Lung microvascular endothelial cell (primary cell): ENCODE data around the gene MAP7. TPM values are rescaled to one million over a fixed set of nuclear protein-coding genes. Genes with fewer than 3 reads are reported as not detected.
"Not testable (repeated sequence)": the region's sequence is repeated elsewhere in the genome, so short reads cannot be mapped to it uniquely, and the experiment has no call there.

ENCODE experiments used
- DNase-seq, 2 donors: peaks; one replicate each; pipeline versions ENCODE4 v3.0.0 to v3.0.0-alpha.2; 2010; ENCODE audit warnings: low read depth in 2 of 2
- total RNA-seq: library from RNA; depleted of rRNA; stranded (reverse); fragments of >200 nt; gene quantifications from 2 replicates; pipeline ENCODE4 v1.2.1, GENCODE V29; 2014

Gene MAP7
- total RNA-seq, 1 donor from 2014 or later = 0.40 TPM

DNA sequence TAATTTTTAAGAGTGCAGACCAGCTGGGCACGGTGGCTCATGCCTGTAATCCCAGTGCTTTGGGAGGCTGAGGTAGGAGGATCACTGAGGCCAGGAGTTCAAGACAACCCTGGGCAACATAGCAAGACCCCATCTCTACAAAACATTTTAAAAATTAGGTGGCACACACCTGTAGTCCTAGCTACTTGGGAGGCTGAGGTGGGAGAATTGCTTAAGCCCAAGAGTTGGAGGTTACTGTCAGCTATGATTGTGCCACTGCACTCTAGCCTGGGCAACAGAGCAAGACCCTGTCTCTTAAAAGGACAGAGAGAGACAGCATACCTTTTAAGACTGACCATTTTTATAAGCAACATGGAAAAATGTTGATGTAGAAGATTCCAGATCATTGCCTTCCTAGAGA lies 241.8 kb downstream of the MAP7 start:
- DNase-seq = not testable (repeated sequence)

DNA sequence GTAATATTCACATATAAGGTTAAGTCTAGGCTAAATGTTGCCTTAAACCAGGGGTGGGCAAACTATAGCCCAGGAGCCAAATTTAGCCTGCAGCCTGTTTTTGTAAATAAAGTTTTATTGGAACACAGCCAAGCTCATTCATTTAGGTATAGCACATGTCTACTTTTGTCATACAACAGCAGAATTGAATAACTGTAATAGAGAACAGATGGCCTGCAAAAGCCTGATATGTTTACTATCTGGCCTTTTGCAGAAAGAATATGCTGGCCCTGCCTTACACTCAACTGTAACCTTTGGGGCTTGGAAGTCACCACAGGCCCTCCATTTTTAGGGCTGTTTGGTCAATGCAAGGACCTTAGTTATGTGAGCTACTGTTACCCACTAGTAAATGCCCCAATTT lies 242.9 kb downstream of the MAP7 start:
- no peak for DNase-seq

DNA sequence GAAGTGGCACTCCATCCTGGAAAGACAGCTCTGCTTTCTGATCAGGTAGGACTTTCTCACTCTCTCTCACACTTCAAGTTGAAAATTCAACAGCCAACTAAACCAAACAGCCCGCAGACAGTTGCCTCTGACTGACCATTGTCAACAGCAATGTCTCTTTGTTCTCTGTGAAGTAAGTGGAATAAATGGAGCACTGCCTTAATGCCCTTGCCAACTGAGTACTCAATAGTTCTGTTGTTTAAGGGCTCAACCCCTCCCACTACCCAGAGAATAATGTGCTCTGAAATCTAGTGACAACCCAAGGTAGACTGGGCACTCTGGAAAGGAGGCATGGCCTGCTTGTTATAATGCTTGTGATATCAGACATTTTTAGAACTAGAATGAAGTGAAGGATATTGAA lies 243.8 kb downstream of the MAP7 start:
- DNase-seq = no peak

DNA sequence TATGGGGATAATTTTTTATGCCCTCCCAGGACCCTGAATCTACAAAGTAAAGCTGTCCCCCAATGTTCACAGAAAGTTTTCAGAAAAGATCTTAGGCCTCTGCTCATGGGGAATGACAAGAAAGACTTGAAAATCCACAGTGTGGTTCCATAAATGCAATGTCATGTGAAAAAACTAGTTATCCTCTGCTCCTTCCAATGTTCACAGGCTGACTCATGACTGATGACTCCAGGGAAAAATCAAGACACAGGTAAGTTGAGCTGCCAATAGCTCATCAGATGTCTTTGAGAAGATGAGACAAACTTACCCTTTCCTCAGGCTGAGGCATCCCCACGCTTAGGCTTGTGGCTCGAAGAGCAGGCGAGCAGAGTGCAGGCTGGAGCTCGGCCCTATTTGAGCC lies 245.8 kb downstream of the MAP7 start:
- no peak for DNase-seq

DNA sequence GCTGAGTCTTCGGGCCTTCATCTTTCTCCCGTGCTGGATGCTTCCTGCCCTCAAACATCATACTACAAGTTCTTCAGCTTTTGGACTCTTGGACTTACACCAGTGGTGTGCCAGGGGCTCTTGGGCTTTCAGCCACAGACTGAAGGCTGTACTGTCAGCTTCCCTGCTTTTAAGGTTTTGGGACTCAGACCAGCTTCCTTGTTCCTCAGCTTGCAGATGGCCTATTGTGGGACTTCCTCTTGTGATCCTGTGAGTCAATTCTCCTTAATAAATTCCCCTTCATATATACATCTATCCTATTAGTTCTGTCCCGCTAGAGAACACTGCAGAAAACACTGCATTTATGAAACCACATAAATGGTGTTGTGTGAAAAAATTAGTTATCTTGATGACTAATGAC lies 246.7 kb downstream of the MAP7 start:
- DNase-seq = no peak

DNA sequence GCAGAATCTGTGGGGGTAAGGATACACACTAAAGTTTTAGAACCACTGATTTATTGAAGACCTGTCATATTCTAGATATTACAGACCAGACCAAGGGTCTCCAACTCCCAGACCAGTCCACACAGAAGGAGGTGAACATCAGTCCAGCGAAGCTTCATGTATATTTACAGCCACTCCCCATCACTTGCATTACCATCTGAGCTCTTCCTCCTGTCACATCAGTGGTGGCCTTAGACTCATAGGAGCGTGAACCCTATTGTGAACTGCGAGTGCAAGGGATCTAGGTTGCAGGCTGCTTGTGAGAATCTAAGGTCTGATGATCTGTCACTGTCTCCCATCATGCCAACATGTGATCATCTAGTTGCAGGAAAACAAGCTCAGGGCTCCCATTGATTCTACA lies 255.6 kb downstream of the MAP7 start:
- no peak for DNase-seq

Other genes starting within 250 kb of the MAP7 start
- gene MAP3K5, start 242.1 kb upstream of the MAP7 start, total RNA-seq = 2.2 and 3.3 TPM in 2 replicates